Neural cell (in vitro differentiated cells): Measurements from ENCODE around the gene BOD1. TPM values are rescaled to one million over a fixed set of nuclear protein-coding genes. Genes with fewer than 3 reads are reported as not detected.

Experiments
- H2AFZ ChIP-seq: fragments of 200-600, 300-800 bp; sonication (generic), shearing (Covaris generic); 2 replicates; pipeline ENCODE4 v1.6.0; 2014; ENCODE audit warnings: low read depth, mild to moderate bottlenecking, antibody characterized with exemption, low read length, moderate library complexity
- H3F3A ChIP-seq: fragments of 200-600 bp; shearing (Covaris generic); 2 replicates; pipeline ENCODE4 v1.6.1; 2016; ENCODE audit warnings: mild to moderate bottlenecking, moderate library complexity, mixed read lengths, antibody characterized with exemption, low read length; ENCODE audit not compliant: insufficient read depth, poor library complexity, severe bottlenecking
- H3K27ac ChIP-seq: fragments of 200-600, 300-800 bp; sonication (generic), shearing (Covaris generic); 2 replicates; pipeline ENCODE4 v1.5.1; 2014; ENCODE audit warnings: mild to moderate bottlenecking, low read length, moderate library complexity
- H3K27me3 ChIP-seq: fragments of 300-800, 200-600 bp; sonication (generic), shearing (Covaris generic); 2 replicates; pipeline ENCODE4 v1.6.0; 2014; ENCODE audit warnings: mild to moderate bottlenecking, low read depth, low read length, moderate library complexity; ENCODE audit not compliant: insufficient read depth
- H3K36me3 ChIP-seq: fragments of 300-800, 200-600 bp; sonication (generic), shearing (Covaris generic); 2 replicates; pipeline ENCODE4 v1.5.1; 2014; ENCODE audit warnings: mild to moderate bottlenecking, antibody characterized with exemption, low read length, moderate library complexity; ENCODE audit not compliant: insufficient read depth
- H3K4me2 ChIP-seq: fragments of 300-800, 200-600 bp; sonication (generic), shearing (Covaris generic); 2 replicates; pipeline ENCODE4 v1.6.0; 2014; ENCODE audit warnings: mild to moderate bottlenecking, low read length
- H3K4me3 ChIP-seq: fragments of 300-800, 200-600 bp; sonication (generic), shearing (Covaris generic); 2 replicates; pipeline ENCODE4 v1.5.1; 2014; ENCODE audit warnings: mild to moderate bottlenecking, low read length, moderate library complexity
- H3K79me2 ChIP-seq: fragments of 200-600 bp; shearing (Covaris generic); replicated peaks from 2 replicates; pipeline ENCODE4 v1.6.0; 2014; ENCODE audit warnings: mild to moderate bottlenecking, low read length, moderate library complexity; ENCODE audit not compliant: insufficient read depth
- H3K9ac ChIP-seq: fragments of 300-800, 200-600 bp; sonication (generic), shearing (Covaris generic); 2 replicates; pipeline ENCODE4 v1.6.1; 2016; ENCODE audit warnings: mild to moderate bottlenecking, low read length, mixed read lengths
- H3K9me2 ChIP-seq: fragments of 200-600 bp; shearing (Covaris generic); 2 replicates; pipeline ENCODE4 v1.6.1; 2016; ENCODE audit warnings: mild to moderate bottlenecking, low read length, mixed read lengths; ENCODE audit not compliant: insufficient read depth
- H3K9me3 ChIP-seq: fragments of 200-600, 300-800 bp; sonication (generic), shearing (Covaris generic); 2 replicates; pipeline ENCODE4 v1.6.1; 2016; ENCODE audit warnings: mild to moderate bottlenecking, mixed run types, low read length, moderate library complexity, mixed read lengths
- H4K20me1 ChIP-seq: fragments of 200-600 bp; shearing (Covaris generic); 2 replicates; pipeline ENCODE4 v1.6.1; 2016; ENCODE audit warnings: mild to moderate bottlenecking, mixed run types; ENCODE audit not compliant: insufficient read depth
- EP300 ChIP-seq: fragments of 450-650 bp; conservative IDR thresholded peaks from 2 replicates; pipeline ENCODE4 v1.6.1; 2014; ENCODE audit warnings: antibody characterized with exemption, mild to moderate bottlenecking, moderate library complexity; ENCODE audit not compliant: poor library complexity, severe bottlenecking
- EZH2 ChIP-seq: fragments of 200-600, 300-800 bp; shearing (Covaris generic), sonication (generic); IDR thresholded peaks from 2 replicates; pipeline ENCODE4 v1.6.1; 2014; ENCODE audit warnings: antibody characterized with exemption, low read length, borderline replicate concordance, mild to moderate bottlenecking; ENCODE audit not compliant: insufficient read depth, poor library complexity, severe bottlenecking
- MXI1 ChIP-seq: fragments of 450-650 bp; conservative IDR thresholded peaks from 2 replicates; pipeline ENCODE4 v1.6.1; 2014; ENCODE audit warnings: antibody characterized with exemption, mild to moderate bottlenecking; ENCODE audit not compliant: poor library complexity, severe bottlenecking
- POLR2AphosphoS5 ChIP-seq: IDR thresholded peaks from 2 replicates; pipeline ENCODE4 v1.6.1; 2012
- RAD21 ChIP-seq: fragments of 450-650 bp; conservative IDR thresholded peaks from 2 replicates; pipeline ENCODE4 v1.6.1; 2014; ENCODE audit warnings: antibody characterized with exemption, mild to moderate bottlenecking, moderate library complexity
- SMC3 ChIP-seq: fragments of 450-650 bp; conservative IDR thresholded peaks from 2 replicates; pipeline ENCODE4 v1.6.1; 2014; ENCODE audit warnings: antibody characterized with exemption, mild to moderate bottlenecking, moderate library complexity; ENCODE audit not compliant: poor library complexity
- TAF1 ChIP-seq: IDR thresholded peaks from 2 replicates; pipeline ENCODE4 v1.6.1; 2012; ENCODE audit warnings: low read depth
- polyA plus RNA-seq: library from polyadenylated mRNA; depleted of rRNA; stranded (reverse); fragments of >200 nt; gene quantifications from 2 replicates; pipeline ENCODE4 v1.2.3, GENCODE V29; 2014
- TF ChIP-seq, protein P1 (sequence below): IDR thresholded peaks from 2 replicates; pipeline ENCODE4 v1.6.1; 2012; ENCODE audit warnings: borderline replicate concordance
- TF ChIP-seq, protein P2 (sequence below): fragments of 450-650 bp; IDR thresholded peaks from 2 replicates; pipeline ENCODE4 v1.5.1; 2014; ENCODE audit warnings: antibody characterized with exemption, mild to moderate bottlenecking, moderate library complexity; ENCODE audit not compliant: poor library complexity, severe bottlenecking

The BOD1 gene
- polyA plus RNA-seq, 1 donor from 2014 or later = 178 TPM

GRCh38 chr5:173568128-173568527, 48.3 kb downstream of the BOD1 start (continued):
- no peak for TF ChIP-seq EZH2
- no peak for TF ChIP-seq EP300

DNA sequence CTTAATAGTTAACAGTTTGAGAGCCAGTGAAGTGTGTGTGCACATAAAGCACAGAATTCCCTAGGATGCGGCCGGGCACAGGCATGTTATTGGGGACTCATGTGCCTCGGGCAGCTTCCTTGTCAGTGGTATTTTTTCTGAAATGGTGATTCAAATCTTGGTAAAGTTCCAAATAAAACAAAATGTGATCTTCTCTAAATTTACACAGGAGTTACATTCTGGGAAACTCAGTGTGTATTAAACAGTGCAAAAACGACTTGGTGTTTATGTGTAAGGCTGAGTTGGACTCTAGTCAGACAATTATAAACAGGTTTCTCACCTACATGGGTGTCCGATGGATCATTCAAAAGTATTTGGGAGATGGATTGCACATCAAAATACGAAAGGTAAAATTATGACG, 48.9 kb downstream of the BOD1 start:
- Histone ChIP-seq H3K4me3 (no peak overlapping the region), H3K9me2 (no peaks in the 10 kb centered on the region), H3K36me3 (no peaks in the 10 kb centered on the region), H3K27ac (no peak overlapping the region), H3K9me3 (no peaks in the 10 kb centered on the region), H2AFZ (no peak overlapping the region), H3K9ac (no peak overlapping the region), H3K4me2 (no peak overlapping the region), H3K27me3 (no peaks in the 10 kb centered on the region), H3F3A (no peaks in the 10 kb centered on the region), H4K20me1 (no peaks in the 10 kb centered on the region), H3K79me2 (no peaks in the 10 kb centered on the region)
- no peak for TF ChIP-seq POLR2AphosphoS5

DNA sequence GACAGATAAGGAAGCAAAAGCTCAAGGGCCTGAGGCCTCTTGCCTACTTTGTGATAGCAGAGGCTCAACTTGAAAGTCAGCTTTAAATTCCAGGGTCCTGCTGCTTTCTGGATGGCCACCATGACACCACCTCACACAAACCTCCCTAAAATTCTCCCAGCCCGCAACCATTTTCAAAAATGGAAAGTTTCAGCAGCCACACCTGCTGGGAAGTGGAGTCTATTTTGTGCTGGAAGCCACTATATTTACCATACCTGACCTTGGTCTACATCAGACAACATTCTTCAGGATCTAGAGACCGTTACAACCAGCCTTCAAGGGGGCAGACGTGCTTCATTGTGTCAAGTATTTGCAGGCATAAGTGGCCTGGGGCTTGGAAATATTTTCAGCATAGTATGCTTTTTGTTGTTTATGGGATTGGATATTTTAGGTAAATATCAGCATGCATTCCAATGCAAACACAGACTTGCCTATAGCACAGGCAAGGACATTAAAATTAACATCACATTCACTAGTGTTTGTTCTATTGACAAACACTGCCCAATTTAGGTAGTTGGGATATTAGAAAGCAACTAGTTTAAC, 50.9 kb downstream of the BOD1 start:
- Histone ChIP-seq H4K20me1 (no peaks in the 10 kb centered on the region), H3K27ac (no peak overlapping the region), H3K4me2 (no peak overlapping the region), H3K9ac (no peak overlapping the region), H3K79me2 (no peaks in the 10 kb centered on the region), H3F3A (no peaks in the 10 kb centered on the region), H3K36me3 (no peaks in the 10 kb centered on the region), H2AFZ (no peak overlapping the region), H3K9me2 (no peaks in the 10 kb centered on the region), H3K9me3 (peaks cover 5% of the 10 kb centered on the region), H3K4me3 (no peak overlapping the region), H3K27me3 (no peaks in the 10 kb centered on the region)
- TF ChIP-seq, protein P1, sequence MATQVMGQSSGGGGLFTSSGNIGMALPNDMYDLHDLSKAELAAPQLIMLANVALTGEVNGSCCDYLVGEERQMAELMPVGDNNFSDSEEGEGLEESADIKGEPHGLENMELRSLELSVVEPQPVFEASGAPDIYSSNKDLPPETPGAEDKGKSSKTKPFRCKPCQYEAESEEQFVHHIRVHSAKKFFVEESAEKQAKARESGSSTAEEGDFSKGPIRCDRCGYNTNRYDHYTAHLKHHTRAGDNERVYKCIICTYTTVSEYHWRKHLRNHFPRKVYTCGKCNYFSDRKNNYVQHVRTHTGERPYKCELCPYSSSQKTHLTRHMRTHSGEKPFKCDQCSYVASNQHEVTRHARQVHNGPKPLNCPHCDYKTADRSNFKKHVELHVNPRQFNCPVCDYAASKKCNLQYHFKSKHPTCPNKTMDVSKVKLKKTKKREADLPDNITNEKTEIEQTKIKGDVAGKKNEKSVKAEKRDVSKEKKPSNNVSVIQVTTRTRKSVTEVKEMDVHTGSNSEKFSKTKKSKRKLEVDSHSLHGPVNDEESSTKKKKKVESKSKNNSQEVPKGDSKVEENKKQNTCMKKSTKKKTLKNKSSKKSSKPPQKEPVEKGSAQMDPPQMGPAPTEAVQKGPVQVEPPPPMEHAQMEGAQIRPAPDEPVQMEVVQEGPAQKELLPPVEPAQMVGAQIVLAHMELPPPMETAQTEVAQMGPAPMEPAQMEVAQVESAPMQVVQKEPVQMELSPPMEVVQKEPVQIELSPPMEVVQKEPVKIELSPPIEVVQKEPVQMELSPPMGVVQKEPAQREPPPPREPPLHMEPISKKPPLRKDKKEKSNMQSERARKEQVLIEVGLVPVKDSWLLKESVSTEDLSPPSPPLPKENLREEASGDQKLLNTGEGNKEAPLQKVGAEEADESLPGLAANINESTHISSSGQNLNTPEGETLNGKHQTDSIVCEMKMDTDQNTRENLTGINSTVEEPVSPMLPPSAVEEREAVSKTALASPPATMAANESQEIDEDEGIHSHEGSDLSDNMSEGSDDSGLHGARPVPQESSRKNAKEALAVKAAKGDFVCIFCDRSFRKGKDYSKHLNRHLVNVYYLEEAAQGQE = no peak

GRCh38 chr5:173564106-173564505, 52.3 kb downstream of the BOD1 start:
- no peak overlapping the region for H2AFZ ChIP-seq
- no peak overlapping the region for H3K4me3 ChIP-seq
- no peak overlapping the region for H3K27ac ChIP-seq
- no peak overlapping the region for H3K9ac ChIP-seq
- H3K4me2 ChIP-seq = no peak overlapping the region
- H4K20me1 ChIP-seq = no peaks in the 10 kb centered on the region
- H3K79me2 ChIP-seq = no peaks in the 10 kb centered on the region
- no peaks in the 10 kb centered on the region for H3K27me3 ChIP-seq
- no peaks in the 10 kb centered on the region for H3K9me2 ChIP-seq
- peaks cover 5% of the 10 kb centered on the region for H3K9me3 ChIP-seq
- no peaks in the 10 kb centered on the region for H3K36me3 ChIP-seq
- no peaks in the 10 kb centered on the region for H3F3A ChIP-seq
- TF ChIP-seq SMC3 (no peak), EZH2 (no peak), EP300 (no peak), POLR2AphosphoS5 (no peak), RAD21 (no peak), MXI1 (no peak), TAF1 (no peak)
- TF ChIP-seq, protein P2, sequence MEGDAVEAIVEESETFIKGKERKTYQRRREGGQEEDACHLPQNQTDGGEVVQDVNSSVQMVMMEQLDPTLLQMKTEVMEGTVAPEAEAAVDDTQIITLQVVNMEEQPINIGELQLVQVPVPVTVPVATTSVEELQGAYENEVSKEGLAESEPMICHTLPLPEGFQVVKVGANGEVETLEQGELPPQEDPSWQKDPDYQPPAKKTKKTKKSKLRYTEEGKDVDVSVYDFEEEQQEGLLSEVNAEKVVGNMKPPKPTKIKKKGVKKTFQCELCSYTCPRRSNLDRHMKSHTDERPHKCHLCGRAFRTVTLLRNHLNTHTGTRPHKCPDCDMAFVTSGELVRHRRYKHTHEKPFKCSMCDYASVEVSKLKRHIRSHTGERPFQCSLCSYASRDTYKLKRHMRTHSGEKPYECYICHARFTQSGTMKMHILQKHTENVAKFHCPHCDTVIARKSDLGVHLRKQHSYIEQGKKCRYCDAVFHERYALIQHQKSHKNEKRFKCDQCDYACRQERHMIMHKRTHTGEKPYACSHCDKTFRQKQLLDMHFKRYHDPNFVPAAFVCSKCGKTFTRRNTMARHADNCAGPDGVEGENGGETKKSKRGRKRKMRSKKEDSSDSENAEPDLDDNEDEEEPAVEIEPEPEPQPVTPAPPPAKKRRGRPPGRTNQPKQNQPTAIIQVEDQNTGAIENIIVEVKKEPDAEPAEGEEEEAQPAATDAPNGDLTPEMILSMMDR = no peak
- TF ChIP-seq, protein P1 = no peak
